ENCODE results near the gene CC2D1B. TPM values are rescaled to one million over a fixed set of nuclear protein-coding genes. Genes with fewer than 3 reads are reported as not detected.

Gene CC2D1B
- total RNA-seq, 1 experiment from 2014 or later = 20.1 TPM

GRCh38 chr1:52306227-52307006 lies 59.6 kb downstream of the CC2D1B start:
- no peak overlapping the region for H3K4me3 ChIP-seq (ENCODE audit: low read length)
- H3K9me2 ChIP-seq (replicated peaks; ENCODE audit: insufficient read depth, low read length) = no peaks in the 10 kb centered on the region
- no peak overlapping the region for H3K27ac ChIP-seq (ENCODE audit: low read length)
- H3K4me2 ChIP-seq (ENCODE audit: low read depth, low read length, poor library complexity, severe bottlenecking) = no peak overlapping the region
- H3K36me3 ChIP-seq (ENCODE audit: insufficient read depth, low read length) = no peaks in the 10 kb centered on the region
- H3K27me3 ChIP-seq (ENCODE audit: low read length) = no peaks in the 10 kb centered on the region
- no peaks in the 10 kb centered on the region for H3K79me2 ChIP-seq (ENCODE audit: low read length)
- H3K9me3 ChIP-seq (ENCODE audit: low read length) = no peaks in the 10 kb centered on the region
- peaks cover 3% of the 10 kb centered on the region; the same call in 1 of the 2 replicates for H3K4me1 ChIP-seq (ENCODE audit: low read length)
- H2AFZ ChIP-seq (ENCODE audit: low read length) = no peak overlapping the region
- no peak for DNase-seq
- no peaks in the 10 kb centered on the region for H4K20me1 ChIP-seq (ENCODE audit: insufficient read depth, low read depth, low read length)
- H3K9ac ChIP-seq (ENCODE audit: low read length) = no peak overlapping the region

GRCh38 chr1:52305417-52306226 lies 60.4 kb downstream of the CC2D1B start:
- no peak for DNase-seq
- no peak overlapping the region for H3K9ac ChIP-seq (ENCODE audit: low read length)
- H3K27me3 ChIP-seq (ENCODE audit: low read length) = no peaks in the 10 kb centered on the region
- H3K9me3 ChIP-seq (ENCODE audit: low read length) = no peaks in the 10 kb centered on the region
- peaks cover 3% of the 10 kb centered on the region; the same call in 1 of the 2 replicates for H3K4me1 ChIP-seq (ENCODE audit: low read length)
- no peak overlapping the region for H3K4me3 ChIP-seq (ENCODE audit: low read length)
- H3K27ac ChIP-seq (ENCODE audit: low read length) = no peak overlapping the region
- H2AFZ ChIP-seq (ENCODE audit: low read length) = no peak overlapping the region
- H3K4me2 ChIP-seq (ENCODE audit: low read depth, low read length, poor library complexity, severe bottlenecking) = no peak overlapping the region
- no peaks in the 10 kb centered on the region for H3K9me2 ChIP-seq (replicated peaks; ENCODE audit: insufficient read depth, low read length)
- no peaks in the 10 kb centered on the region for H3K79me2 ChIP-seq (ENCODE audit: low read length)
- H3K36me3 ChIP-seq (ENCODE audit: insufficient read depth, low read length) = no peaks in the 10 kb centered on the region
- H4K20me1 ChIP-seq (ENCODE audit: insufficient read depth, low read depth, low read length) = no peaks in the 10 kb centered on the region

Other genes starting within 250 kb of the CC2D1B start
- 1.6 and 2.2 TPM in 2 replicates for gene ZFYVE9, start 224.1 kb downstream of the CC2D1B start, total RNA-seq (2014; rRNA removed; shearing (Covaris generic); ENCODE audit: low replicate concordance)
- gene ORC1, start 38.2 kb upstream of the CC2D1B start, total RNA-seq (2014; rRNA removed; shearing (Covaris generic); ENCODE audit: low replicate concordance) = 9.9 and 14.6 TPM in 2 replicates
- gene PRPF38A, start 38.4 kb upstream of the CC2D1B start, total RNA-seq (2014; rRNA removed; shearing (Covaris generic); ENCODE audit: low replicate concordance) = 17.1 and 26.3 TPM in 2 replicates
- gene TUT4, start 186.9 kb upstream of the CC2D1B start, total RNA-seq (2014; rRNA removed; shearing (Covaris generic); ENCODE audit: low replicate concordance) = 53.6 and 97.8 TPM in 2 replicates
- 90.5 and 90.8 TPM in 2 replicates for gene GPX7, start 236.2 kb upstream of the CC2D1B start, total RNA-seq (2014; rRNA removed; shearing (Covaris generic); ENCODE audit: low replicate concordance)

All from Karpas-422 (cell line).